PC-3 (cell line): Measurements from ENCODE around the gene TGFBR3.

Experiments
- CTCF ChIP-seq: fragments of 300-600 bp; sonication (generic); conservative IDR thresholded peaks from 2 replicates; pipeline ENCODE4 v1.5.1; 2017; ENCODE audit warnings: antibody characterized with exemption, low read depth, mild to moderate bottlenecking, low read length
- EZH2phosphoT487 ChIP-seq: fragments of 300-600 bp; sonication (generic); IDR thresholded peaks from 2 replicates; pipeline ENCODE4 v1.6.1; 2018; ENCODE audit warnings: mild to moderate bottlenecking, antibody characterized with exemption, low read length, borderline replicate concordance

DNA sequence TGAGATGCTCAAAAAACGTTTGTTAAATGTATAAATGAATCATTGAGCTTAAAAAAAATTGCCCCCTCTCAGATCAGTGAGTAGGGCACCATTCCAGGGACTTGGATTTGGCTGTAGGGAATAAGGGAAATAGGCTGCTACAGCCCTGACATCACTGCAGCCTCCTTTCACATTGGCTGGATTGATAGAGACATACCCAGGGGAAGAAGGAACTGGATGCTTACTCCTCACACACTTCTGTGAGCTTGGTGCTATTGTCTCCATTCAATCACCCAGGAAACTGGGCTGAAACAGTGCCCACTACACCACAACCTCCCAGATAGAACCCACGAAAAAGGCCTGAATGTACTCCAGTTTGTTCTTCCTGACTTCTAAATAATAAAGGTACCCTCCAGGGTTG, 87.2 kb downstream of the TGFBR3 start:
- TF ChIP-seq CTCF (no peak), EZH2phosphoT487 (no peak)
